Dedifferentiated amniotic fluid mesenchymal stem cell (primary cell): ENCODE results near the gene ATP12A.

Source experiments
- DNase-seq: peaks from one replicate; pipeline ENCODE4 v3.0.0-alpha.2; 2016; ENCODE audit errors: extremely low spot score

Gene ATP12A

GRCh38 chr13:24680258-24680920 is at the start of gene ATP12A:
Gene ATP12A, plus strand, starts transcription at chr13:24680408. Its CDS starts 336 bp downstream, at chr13:24680744.
- no peak for DNase-seq

DNA sequence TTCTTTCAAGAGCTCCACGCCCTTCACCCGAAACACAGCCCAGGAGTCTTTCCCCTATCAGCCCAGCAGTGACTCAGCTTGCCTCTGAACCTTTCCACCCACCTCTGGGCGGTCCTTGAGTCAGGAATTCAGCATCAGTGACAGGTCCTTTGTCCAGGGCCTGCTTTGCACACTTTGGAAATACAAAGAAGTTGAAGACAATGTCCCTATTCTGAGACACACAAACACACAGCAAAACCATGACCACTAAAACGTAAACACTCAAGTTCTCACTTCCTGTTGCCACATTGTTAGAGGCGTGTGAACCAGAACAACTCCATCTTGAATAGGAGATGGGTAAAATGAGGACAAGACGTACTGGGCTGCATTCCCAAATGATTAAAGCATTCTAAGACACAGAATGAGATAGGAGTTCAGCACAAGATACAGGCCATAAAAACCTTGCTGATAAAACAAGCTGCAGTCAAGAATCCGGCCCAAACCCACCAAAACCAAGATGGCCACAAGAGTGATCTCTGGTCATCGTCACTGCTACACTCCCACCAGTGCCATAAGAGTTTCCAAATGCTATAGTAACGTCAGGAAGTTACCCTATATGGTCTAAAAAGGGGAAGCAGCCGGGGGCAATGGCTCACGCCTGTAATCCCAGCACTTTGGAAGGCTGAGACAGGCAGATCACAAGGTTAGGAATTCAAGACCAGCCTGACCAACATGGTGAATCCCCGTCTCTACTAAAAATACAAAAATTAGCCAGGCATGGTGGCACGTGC is 49.2 kb upstream of the ATP12A start:
- DNase-seq = no peak

DNA sequence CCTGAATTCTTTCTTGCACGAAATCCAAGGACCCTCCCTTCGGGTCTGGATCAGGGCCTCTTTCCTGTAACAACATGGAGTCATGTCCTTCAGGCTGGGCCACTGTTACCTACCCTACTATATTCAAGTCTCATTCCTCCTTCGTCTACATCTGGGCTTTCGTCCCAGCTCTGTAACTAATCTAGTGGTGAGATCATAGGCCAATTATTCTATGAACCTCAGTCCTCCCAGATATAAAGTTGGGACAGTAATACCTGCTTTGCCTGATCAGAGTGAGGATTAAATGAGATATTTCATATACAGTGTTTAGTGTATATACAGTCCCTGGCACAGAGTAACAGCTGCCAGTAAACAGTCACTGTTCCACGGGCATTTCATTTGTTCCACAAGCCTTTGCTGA is 48.3 kb upstream of the ATP12A start:
- no peak for DNase-seq

GRCh38 chr13:24632382-24633121 is 47.7 kb upstream of the ATP12A start:
- no peak for DNase-seq

DNA sequence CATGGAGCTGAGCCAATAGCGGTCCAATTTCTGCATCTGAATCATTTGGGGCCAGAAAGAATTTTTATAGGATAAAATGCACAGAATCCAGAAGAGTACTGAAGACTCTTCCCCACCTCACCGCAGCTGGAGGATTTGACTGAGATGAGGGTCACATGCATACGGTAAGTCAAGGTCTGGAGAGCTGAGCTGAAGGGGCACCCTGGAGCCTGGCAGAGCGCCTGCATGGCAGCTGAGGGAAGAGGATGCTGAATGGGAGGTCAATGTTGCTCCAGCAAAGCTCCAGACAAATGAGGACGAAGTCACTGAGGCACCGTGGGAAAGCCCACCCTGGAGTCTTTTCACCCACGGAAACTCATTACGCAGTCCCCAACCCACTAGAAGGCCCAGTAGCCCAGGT is 43.4 kb upstream of the ATP12A start:
- DNase-seq = no peak

DNA sequence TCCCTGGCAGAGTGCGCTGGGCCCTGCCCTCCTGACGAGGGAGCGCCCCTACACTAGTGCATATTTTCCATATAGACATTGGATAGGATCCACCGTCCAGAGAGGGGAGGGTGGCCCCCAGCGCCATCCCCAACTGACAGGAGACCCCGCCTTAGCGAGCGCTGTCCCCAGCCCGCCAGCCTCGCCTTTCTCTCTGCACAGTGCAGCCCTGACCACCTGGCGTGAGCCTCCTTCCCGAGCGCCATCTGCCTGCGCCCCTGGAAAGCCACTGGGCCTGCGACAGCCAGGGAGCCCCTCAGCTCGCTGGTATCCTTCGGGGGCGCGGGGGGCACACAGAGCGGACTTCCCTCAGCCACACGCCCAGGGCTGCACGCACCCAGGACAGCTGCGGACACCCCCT is 42.1 kb upstream of the ATP12A start:
- DNase-seq = no peak

- DNase-seq = no peak
These were observed 39.5 kb upstream of the ATP12A start for GRCh38 chr13:24640752-24641151.

- DNase-seq = no peak
These were observed 38.0 kb upstream of the ATP12A start for GRCh38 chr13:24642219-24642618.

GRCh38 chr13:24644036-24644435 is 36.2 kb upstream of the ATP12A start:
- peak; percentile 36 for DNase-seq

DNA sequence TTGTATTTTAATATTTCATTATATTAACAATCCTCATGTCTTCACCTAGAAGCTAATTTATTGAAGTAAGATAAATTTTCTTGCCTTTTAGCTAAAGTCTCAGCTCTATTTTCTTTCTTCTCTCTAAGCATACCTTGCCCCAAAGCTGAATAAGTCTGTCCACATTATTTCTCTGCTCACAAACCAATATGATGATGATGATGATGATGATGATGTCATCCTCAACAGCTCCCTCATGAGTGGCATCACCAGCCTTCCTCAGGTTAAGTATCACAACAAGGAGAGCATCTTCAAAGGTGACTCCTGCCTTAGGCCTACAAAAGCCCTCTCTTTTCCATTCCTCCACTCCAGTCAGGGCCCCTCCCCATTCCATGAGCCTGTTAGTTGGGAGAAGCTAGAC is 31.9 kb upstream of the ATP12A start:
- no peak for DNase-seq

DNA sequence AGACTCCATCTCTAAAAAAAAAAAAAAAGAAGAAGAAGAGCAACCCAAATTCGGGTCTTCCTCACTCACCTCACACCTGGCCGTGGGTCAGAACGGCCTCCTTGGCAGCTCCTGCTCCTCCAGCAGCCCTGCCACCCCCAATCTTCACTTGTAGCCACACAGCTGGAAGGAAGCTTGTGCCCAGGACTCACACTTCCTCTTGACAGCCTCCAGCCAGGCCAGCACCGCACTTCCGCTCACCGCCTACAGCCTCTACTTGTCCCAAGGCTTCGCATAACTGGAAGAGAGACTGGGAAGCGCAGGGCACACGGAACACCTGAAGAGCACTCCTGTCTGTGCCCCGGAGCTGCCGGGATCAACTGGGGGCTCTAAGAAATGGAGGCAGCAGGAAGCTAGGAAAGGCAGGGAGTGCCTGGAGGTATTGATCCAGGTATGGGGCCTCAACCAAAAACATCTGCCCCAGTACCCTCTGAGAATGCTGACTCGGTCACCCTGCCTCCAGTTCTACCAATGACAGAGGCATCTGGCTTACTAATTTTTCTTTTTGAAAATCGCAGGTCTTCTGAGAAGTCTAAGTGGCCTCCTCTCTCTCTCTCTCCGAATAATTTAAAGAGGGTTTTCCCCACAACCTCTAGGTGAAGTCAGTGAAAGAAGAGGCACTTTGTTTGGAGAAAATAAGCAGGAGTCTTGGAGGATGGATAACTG is 31.1 kb upstream of the ATP12A start:
- no peak for DNase-seq

DNA sequence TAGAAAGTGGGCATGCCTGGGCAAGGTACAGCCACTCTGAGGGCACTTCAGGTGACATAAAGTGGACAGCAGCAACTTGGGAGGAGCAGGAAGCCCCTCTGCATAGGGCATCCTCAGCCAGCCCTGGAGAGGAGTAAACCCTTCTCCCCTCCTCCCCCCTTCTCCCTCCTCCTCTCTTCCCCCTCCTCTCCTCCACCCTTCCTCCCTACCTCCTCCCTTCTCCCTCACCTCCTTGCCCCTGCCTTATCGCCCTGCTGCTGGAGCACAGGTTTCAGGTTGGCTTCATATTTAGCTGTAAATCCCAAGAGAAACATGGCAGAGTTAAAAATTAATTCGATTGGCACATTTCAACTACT is 30.5 kb upstream of the ATP12A start:
- no peak for DNase-seq

GRCh38 chr13:24650161-24650560 is 30.0 kb upstream of the ATP12A start:
- peak; percentile 75 for DNase-seq

GRCh38 chr13:24651718-24652345 is 28.4 kb upstream of the ATP12A start:
- no peak for DNase-seq

DNA sequence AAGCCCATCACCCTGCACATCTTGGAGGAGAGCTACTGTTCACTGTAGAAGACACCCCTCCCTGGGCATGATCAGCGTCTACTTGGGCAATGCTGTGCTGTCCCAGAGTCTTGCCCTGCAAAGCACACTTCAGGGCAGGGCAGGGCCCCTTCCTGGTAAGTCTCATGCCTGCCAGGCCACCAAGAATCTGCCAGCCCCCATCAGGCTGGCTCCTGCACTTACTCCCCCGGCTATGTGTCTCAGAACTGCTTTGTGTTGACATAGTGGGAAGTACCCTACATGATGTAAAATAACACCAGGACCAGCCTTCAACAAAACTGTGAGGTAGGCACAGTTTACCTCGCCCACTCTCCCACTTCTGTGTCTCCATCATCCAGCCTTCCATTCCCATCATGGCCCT is 27.8 kb upstream of the ATP12A start:
- no peak for DNase-seq

- DNase-seq = peak; percentile 73
These were observed 25.5 kb upstream of the ATP12A start for GRCh38 chr13:24654741-24655140.

DNA sequence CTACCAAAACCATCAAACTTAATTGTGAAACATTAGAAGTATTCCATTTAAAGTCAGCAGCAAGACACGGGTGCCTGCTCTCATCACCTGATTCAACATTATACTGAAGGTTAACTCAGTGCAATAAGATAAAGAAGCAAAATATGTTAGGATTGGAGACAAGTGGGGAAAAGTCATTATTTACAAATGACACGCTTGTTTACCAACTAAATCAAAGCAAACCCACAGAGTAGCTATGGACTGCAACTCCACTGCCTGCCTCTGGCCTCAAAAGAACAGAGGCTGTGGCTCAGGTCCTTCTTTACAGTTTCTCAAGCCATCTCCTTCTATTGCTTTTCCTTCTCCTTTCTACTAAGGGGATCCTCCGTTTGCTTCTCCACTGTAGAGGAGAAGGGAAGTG is 21.0 kb upstream of the ATP12A start:
- no peak for DNase-seq

GRCh38 chr13:24660023-24660741 is 20.0 kb upstream of the ATP12A start:
- no peak for DNase-seq

- no peak for DNase-seq
These were observed 18.5 kb upstream of the ATP12A start for GRCh38 chr13:24661713-24662112.

GRCh38 chr13:24662195-24663088 is 17.8 kb upstream of the ATP12A start:
- no peak for DNase-seq
